ENCODE results near the gene TMEM117. TPM values are rescaled to one million over a fixed set of nuclear protein-coding genes. Genes with fewer than 3 reads are reported as not detected.
"Not testable (repeated sequence)": the region's sequence is repeated elsewhere in the genome, so short reads cannot be mapped to it uniquely, and the experiment has no call there.

Gene TMEM117
- total RNA-seq, 5 donors from 2014 or later (not counting 1 experiment from before 2014, with no cell fraction given) = 3.3 to 4.4 (median 3.9) TPM

- H3K36me3 ChIP-seq (ENCODE audit: control insufficient read depth in 2 of 2, extremely low read depth in 1 of 2, insufficient read depth in 1 of 2, low read length in 1 of 2); H3K9me3 ChIP-seq; H3K4me1 ChIP-seq (ENCODE audit: control insufficient read depth in 1 of 2, extremely low read depth in 1 of 2, insufficient read depth in 2 of 2, low read length in 2 of 2); H3K27me3 ChIP-seq (replicated peaks in 1 of 2; ENCODE audit: control insufficient read depth in 2 of 2, extremely low read depth in 1 of 2, insufficient read depth in 2 of 2, low read length in 1 of 2); H3K4me1 Mint-ChIP-seq; H3K36me3 Mint-ChIP-seq; DNase-seq; H3K27ac Mint-ChIP-seq; H3K4me3 ChIP-seq (ENCODE audit: control insufficient read depth in 1 of 2, extremely low read depth in 1 of 2, low read length in 1 of 2); ATAC-seq (replicated peaks in 1 of 4); H3K27ac ChIP-seq (ENCODE audit: low read length); H3K4me3 Mint-ChIP-seq; H3K9me3 Mint-ChIP-seq; H3K27me3 Mint-ChIP-seq: not testable (repeated sequence)
- WGBS (ENCODE audit: insufficient coverage) = 89% methylated on average over 1 of the region's 2 CpGs
- POLR2A ChIA-PET = interaction anchor here in 1 of 2 donors (0.7 kb wide), 1 partner anchor 1499 kb away, joined by 11 read pairs; no protein-coding TSS in a partner anchor
- CTCF ChIA-PET = interaction anchor here in 1 of 2 donors (0.8 kb wide), 1 partner anchor 10 kb away, joined by 3 read pairs; no protein-coding TSS in a partner anchor
Observed at GRCh38 chr12:43871258-43871657, 35.4 kb downstream of the TMEM117 start.

- ChIA-PET POLR2A (no interaction called here), CTCF (interaction anchor here (0.5 to 0.9 kb wide), 4 partner anchors 9 to 167 kb away, joined by 3 to 4 read pairs (median 4); no protein-coding TSS in a partner anchor)
- Mint-ChIP-seq H3K4me3 (no peak overlapping the region), H3K9me3 (no peaks in the 10 kb centered on the region), H3K27me3 (no peaks in the 10 kb centered on the region), H3K4me1 (no peaks in the 10 kb centered on the region), H3K36me3 (no peaks in the 10 kb centered on the region), H3K27ac (no peak overlapping the region)
- no peak for ATAC-seq (replicated peaks in 1 of 4)
- no peaks in the 10 kb centered on the region for H3K27me3 ChIP-seq (replicated peaks in 1 of 2; ENCODE audit: control insufficient read depth in 2 of 2, extremely low read depth in 1 of 2, insufficient read depth in 2 of 2, low read length in 1 of 2)
- DNase-seq = no peak
- H3K4me3 ChIP-seq (ENCODE audit: control insufficient read depth in 1 of 2, extremely low read depth in 1 of 2, low read length in 1 of 2) = no peak overlapping the region
- WGBS (ENCODE audit: insufficient coverage) = no CpG with 5 or more reads among the region's 2 CpGs
- no peaks in the 10 kb centered on the region for H3K4me1 ChIP-seq (ENCODE audit: control insufficient read depth in 1 of 2, extremely low read depth in 1 of 2, insufficient read depth in 2 of 2, low read length in 2 of 2)
- no peaks in the 10 kb centered on the region for H3K9me3 ChIP-seq
- no peak overlapping the region for H3K27ac ChIP-seq (ENCODE audit: low read length)
- no peaks in the 10 kb centered on the region for H3K36me3 ChIP-seq (ENCODE audit: control insufficient read depth in 2 of 2, extremely low read depth in 1 of 2, insufficient read depth in 1 of 2, low read length in 1 of 2)
Observed at GRCh38 chr12:43872396-43872795, 36.5 kb downstream of the TMEM117 start.

GRCh38 chr12:43878050-43878449 is 42.2 kb downstream of the TMEM117 start:
- WGBS (ENCODE audit: insufficient coverage) = no CpG with 5 or more reads among the region's 3 CpGs
- Mint-ChIP-seq H3K9me3 (no peaks in the 10 kb centered on the region), H3K27ac (no peak overlapping the region), H3K27me3 (no peaks in the 10 kb centered on the region), H3K36me3 (no peaks in the 10 kb centered on the region), H3K4me3 (no peak overlapping the region), H3K4me1 (no peaks in the 10 kb centered on the region)
- no peak overlapping the region for H3K4me3 ChIP-seq (ENCODE audit: control insufficient read depth in 1 of 2, extremely low read depth in 1 of 2, low read length in 1 of 2)
- no peaks in the 10 kb centered on the region for H3K9me3 ChIP-seq
- ChIA-PET CTCF (interaction anchor here in 1 of 2 donors (0.6 kb wide), 1 partner anchor 49 kb away, joined by 3 read pairs; no protein-coding TSS in a partner anchor), POLR2A (interaction anchor here in 1 of 2 donors (0.5 kb wide), 1 partner anchor 69 kb away, joined by 3 read pairs; no protein-coding TSS in a partner anchor)
- H3K27me3 ChIP-seq (replicated peaks in 1 of 2; ENCODE audit: control insufficient read depth in 2 of 2, extremely low read depth in 1 of 2, insufficient read depth in 2 of 2, low read length in 1 of 2) = no peaks in the 10 kb centered on the region
- H3K36me3 ChIP-seq (ENCODE audit: control insufficient read depth in 2 of 2, extremely low read depth in 1 of 2, insufficient read depth in 1 of 2, low read length in 1 of 2) = no peaks in the 10 kb centered on the region
- no peaks in the 10 kb centered on the region for H3K4me1 ChIP-seq (ENCODE audit: control insufficient read depth in 1 of 2, extremely low read depth in 1 of 2, insufficient read depth in 2 of 2, low read length in 2 of 2)
- ATAC-seq (replicated peaks in 1 of 4) (no peak), DNase-seq (no peak)
- no peak overlapping the region for H3K27ac ChIP-seq (ENCODE audit: low read length)

DNA sequence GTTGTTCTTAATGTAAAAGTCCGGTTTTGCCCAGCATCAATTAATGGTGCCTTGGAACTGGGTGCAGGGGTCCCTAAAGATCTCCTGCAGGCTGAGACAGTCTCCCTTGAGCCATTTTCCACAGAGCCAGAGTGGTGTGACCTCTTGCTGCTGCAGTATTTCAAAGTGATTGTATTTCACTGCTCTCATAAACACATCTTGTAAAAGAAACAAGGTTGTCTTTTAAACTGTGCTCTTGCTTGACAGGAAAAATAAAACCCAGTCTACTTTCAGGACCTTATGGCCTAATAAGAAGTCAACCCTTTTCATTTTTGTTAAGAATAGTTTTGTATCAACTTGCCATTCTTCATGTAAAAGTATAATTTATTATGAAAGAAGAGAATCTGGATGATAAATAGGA is 44.7 kb downstream of the TMEM117 start:
- ChIA-PET CTCF (interaction anchor here (1.5 to 6.0 kb wide), 2 partner anchors 103 kb away, joined by 4 to 84 read pairs; no protein-coding TSS in a partner anchor), POLR2A (no interaction called here)
- no peaks in the 10 kb centered on the region for H3K27me3 ChIP-seq (replicated peaks in 1 of 2; ENCODE audit: control insufficient read depth in 2 of 2, extremely low read depth in 1 of 2, insufficient read depth in 2 of 2, low read length in 1 of 2)
- Mint-ChIP-seq H3K27me3 (no peaks in the 10 kb centered on the region), H3K4me3 (no peak overlapping the region), H3K36me3 (no peaks in the 10 kb centered on the region), H3K4me1 (no peaks in the 10 kb centered on the region), H3K27ac (no peak overlapping the region), H3K9me3 (no peaks in the 10 kb centered on the region)
- no peaks in the 10 kb centered on the region for H3K4me1 ChIP-seq (ENCODE audit: control insufficient read depth in 1 of 2, extremely low read depth in 1 of 2, insufficient read depth in 2 of 2, low read length in 2 of 2)
- DNase-seq (no peak), ATAC-seq (replicated peaks in 1 of 4) (no peak)
- no peak overlapping the region for H3K27ac ChIP-seq (ENCODE audit: low read length)
- no peaks in the 10 kb centered on the region for H3K36me3 ChIP-seq (ENCODE audit: control insufficient read depth in 2 of 2, extremely low read depth in 1 of 2, insufficient read depth in 1 of 2, low read length in 1 of 2)
- WGBS (ENCODE audit: insufficient coverage) = 100% methylated on average over 1 of the region's 1 CpG
- H3K9me3 ChIP-seq = no peaks in the 10 kb centered on the region
- H3K4me3 ChIP-seq (ENCODE audit: control insufficient read depth in 1 of 2, extremely low read depth in 1 of 2, low read length in 1 of 2) = no peak overlapping the region

GRCh38 chr12:43882578-43883178 is 46.8 kb downstream of the TMEM117 start:
- Histone ChIP-seq H3K36me3 (ENCODE audit: control insufficient read depth in 2 of 2, extremely low read depth in 1 of 2, insufficient read depth in 1 of 2, low read length in 1 of 2) (no peaks in the 10 kb centered on the region), H3K4me1 (ENCODE audit: control insufficient read depth in 1 of 2, extremely low read depth in 1 of 2, insufficient read depth in 2 of 2, low read length in 2 of 2) (no peaks in the 10 kb centered on the region), H3K9me3 (no peaks in the 10 kb centered on the region), H3K27ac (ENCODE audit: low read length) (no peak overlapping the region), H3K4me3 (ENCODE audit: control insufficient read depth in 1 of 2, extremely low read depth in 1 of 2, low read length in 1 of 2) (no peak overlapping the region), H3K27me3 (replicated peaks in 1 of 2; ENCODE audit: control insufficient read depth in 2 of 2, extremely low read depth in 1 of 2, insufficient read depth in 2 of 2, low read length in 1 of 2) (no peaks in the 10 kb centered on the region)
- no peak overlapping the region for H3K27ac Mint-ChIP-seq
- ChIA-PET POLR2A (interaction anchor here in 1 of 2 donors (0.7 kb wide), 1 partner anchor 1695 kb away, joined by 4 read pairs; no protein-coding TSS in a partner anchor), CTCF (interaction anchor here (0.6 to 6.0 kb wide), 27 partner anchors 9 to 532 kb away, joined by 3 to 84 read pairs (median 4); partner anchors contain the start of genes IRAK4 (in 1 of the 2), PUS7L (in 1 of the 2) and TWF1 (in 1 of the 2))
- ATAC-seq (replicated peaks in 1 of 4) = peak; percentile 70 to 77 (median 74)
- no peaks in the 10 kb centered on the region for H3K27me3 Mint-ChIP-seq
- H3K36me3 Mint-ChIP-seq = no peaks in the 10 kb centered on the region
- H3K4me3 Mint-ChIP-seq = no peak overlapping the region
- H3K4me1 Mint-ChIP-seq = no peaks in the 10 kb centered on the region
- no peaks in the 10 kb centered on the region for H3K9me3 Mint-ChIP-seq
- no CpG with 5 or more reads among the region's 2 CpGs for WGBS (ENCODE audit: insufficient coverage)
- DNase-seq = peak in 26 of 35 experiments; percentile 2 to 74 (median 16)

GRCh38 chr12:43883311-43883710 is 47.4 kb downstream of the TMEM117 start:
- Histone ChIP-seq H3K27me3 (replicated peaks in 1 of 2; ENCODE audit: control insufficient read depth in 2 of 2, extremely low read depth in 1 of 2, insufficient read depth in 2 of 2, low read length in 1 of 2) (no peaks in the 10 kb centered on the region), H3K9me3 (no peaks in the 10 kb centered on the region), H3K4me1 (ENCODE audit: control insufficient read depth in 1 of 2, extremely low read depth in 1 of 2, insufficient read depth in 2 of 2, low read length in 2 of 2) (no peaks in the 10 kb centered on the region), H3K36me3 (ENCODE audit: control insufficient read depth in 2 of 2, extremely low read depth in 1 of 2, insufficient read depth in 1 of 2, low read length in 1 of 2) (no peaks in the 10 kb centered on the region), H3K4me3 (ENCODE audit: control insufficient read depth in 1 of 2, extremely low read depth in 1 of 2, low read length in 1 of 2) (no peak overlapping the region), H3K27ac (ENCODE audit: low read length) (no peak overlapping the region)
- H3K4me3 Mint-ChIP-seq = no peak overlapping the region
- H3K36me3 Mint-ChIP-seq = no peaks in the 10 kb centered on the region
- H3K9me3 Mint-ChIP-seq = no peaks in the 10 kb centered on the region
- ChIA-PET POLR2A (interaction anchor here in 1 of 2 donors (0.7 kb wide), 1 partner anchor 1695 kb away, joined by 4 read pairs; no protein-coding TSS in a partner anchor), CTCF (interaction anchor here (0.6 to 6.0 kb wide), 18 partner anchors 10 to 533 kb away, joined by 3 to 84 read pairs (median 4); partner anchors contain the start of genes IRAK4 (in 1 of the 2), PUS7L (in 1 of the 2) and TWF1 (in 1 of the 2))
- ATAC-seq (replicated peaks in 1 of 4) = no peak
- no CpG with 5 or more reads among the region's 2 CpGs for WGBS (ENCODE audit: insufficient coverage)
- H3K27ac Mint-ChIP-seq = no peak overlapping the region
- DNase-seq = no peak
- H3K27me3 Mint-ChIP-seq = no peaks in the 10 kb centered on the region
- H3K4me1 Mint-ChIP-seq = no peaks in the 10 kb centered on the region
